Gastroesophageal sphincter (tissue), 3 donors: ENCODE data around the gene ZNHIT2.

Experiments
- CTCF ChIP-seq, 4 experiments: fragments of 200-600 bp in 2 of 4; fragments of 450-650 bp in 2 of 4; sonication (generic) in 1 of 4; IDR thresholded peaks; one replicate each; pipeline ENCODE4 v1.5.1; 2017 to 2019; ENCODE audit warnings: antibody characterized with exemption in 4 of 4, mild to moderate bottlenecking in 2 of 4, moderate library complexity in 2 of 4
- EP300 ChIP-seq: sonication (generic); formaldehyde crosslinking; IDR thresholded peaks from one replicate; pipeline ENCODE4 v1.6.1; 2017; ENCODE audit warnings: antibody characterized with exemption, mild to moderate bottlenecking
- POLR2A ChIP-seq, 2 donors: fragments of 450-650 bp; IDR thresholded peaks; one replicate each; pipeline ENCODE4 v1.6.1; 2017; ENCODE audit warnings: antibody characterized with exemption in 2 of 2, mild to moderate bottlenecking in 2 of 2, moderate library complexity in 1 of 2
- POLR2AphosphoS5 ChIP-seq: sonication (generic); formaldehyde crosslinking; IDR thresholded peaks from one replicate; pipeline ENCODE4 v1.6.1; 2017; ENCODE audit warnings: antibody characterized with exemption

- TF ChIP-seq CTCF (IDR thresholded peaks at IDR 0.05) = no peak
- no peak for TF ChIP-seq POLR2A (IDR thresholded peaks at IDR 0.05)
- no peak for TF ChIP-seq EP300
- no peak for TF ChIP-seq POLR2AphosphoS5
Observed at GRCh38 chr11:65156926-65157325, 39.4 kb upstream of the ZNHIT2 start.
